ENCODE results near the gene BAZ1A.

BAZ1A gene

DNA sequence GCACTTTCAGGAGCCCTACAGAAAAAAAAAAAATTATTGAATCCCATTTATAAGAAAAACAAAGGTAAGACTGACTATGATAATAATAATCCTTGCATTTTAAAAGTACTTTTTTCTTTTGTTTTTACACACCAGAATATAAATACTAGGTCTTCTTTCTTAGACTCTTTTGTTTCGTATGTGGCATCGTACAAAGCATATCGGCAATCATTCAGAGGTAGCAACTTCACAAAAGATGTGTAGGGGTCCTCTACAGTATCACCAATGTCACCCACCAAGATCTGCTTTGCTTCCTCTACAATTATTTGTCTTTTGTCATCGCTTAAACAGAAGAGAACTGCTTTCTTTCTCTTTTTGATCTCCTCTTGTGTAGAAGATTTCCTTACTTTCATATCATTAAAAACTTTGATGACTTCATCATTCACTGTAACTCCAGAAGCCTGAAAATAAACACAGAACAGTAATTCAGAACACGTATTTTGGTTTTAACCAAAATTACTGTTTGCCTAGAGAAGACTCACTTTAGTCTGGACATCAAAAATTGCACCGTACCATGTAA, 162.0 kb downstream of the BAZ1A start:
- Histone ChIP-seq H4K20me1 (peaks cover 0 to 12% (median 0%) of the 10 kb centered on the region in 11 experiments; a peak in 4 of 22 replicates), H3K9ac (peak overlapping the region; percentile 84 to 92 (median 89)), H3K36me3 (peaks cover 0 to 25% (median 13%) of the 10 kb centered on the region in 11 experiments; a peak in 16 of 22 replicates), H3K9me3 (replicated peaks in 1 of 11) (no peaks in the 10 kb centered on the region), H3K4me2 (peak overlapping the region; percentile 75 to 92 (median 84)), H3K4me1 (peaks cover 17 to 50% (median 36%) of the 10 kb centered on the region in 10 experiments), H3K4me3 (peak overlapping the region; percentile 70 to 87 (median 78)), H3K27me3 (no peaks in the 10 kb centered on the region), H3K27ac (peak overlapping the region; percentile 75 to 90 (median 81); a peak in 19 of 22 replicates)
- no peak for TF ChIP-seq Cebpa-rat (IDR thresholded peaks at IDR 0.05)

DNA sequence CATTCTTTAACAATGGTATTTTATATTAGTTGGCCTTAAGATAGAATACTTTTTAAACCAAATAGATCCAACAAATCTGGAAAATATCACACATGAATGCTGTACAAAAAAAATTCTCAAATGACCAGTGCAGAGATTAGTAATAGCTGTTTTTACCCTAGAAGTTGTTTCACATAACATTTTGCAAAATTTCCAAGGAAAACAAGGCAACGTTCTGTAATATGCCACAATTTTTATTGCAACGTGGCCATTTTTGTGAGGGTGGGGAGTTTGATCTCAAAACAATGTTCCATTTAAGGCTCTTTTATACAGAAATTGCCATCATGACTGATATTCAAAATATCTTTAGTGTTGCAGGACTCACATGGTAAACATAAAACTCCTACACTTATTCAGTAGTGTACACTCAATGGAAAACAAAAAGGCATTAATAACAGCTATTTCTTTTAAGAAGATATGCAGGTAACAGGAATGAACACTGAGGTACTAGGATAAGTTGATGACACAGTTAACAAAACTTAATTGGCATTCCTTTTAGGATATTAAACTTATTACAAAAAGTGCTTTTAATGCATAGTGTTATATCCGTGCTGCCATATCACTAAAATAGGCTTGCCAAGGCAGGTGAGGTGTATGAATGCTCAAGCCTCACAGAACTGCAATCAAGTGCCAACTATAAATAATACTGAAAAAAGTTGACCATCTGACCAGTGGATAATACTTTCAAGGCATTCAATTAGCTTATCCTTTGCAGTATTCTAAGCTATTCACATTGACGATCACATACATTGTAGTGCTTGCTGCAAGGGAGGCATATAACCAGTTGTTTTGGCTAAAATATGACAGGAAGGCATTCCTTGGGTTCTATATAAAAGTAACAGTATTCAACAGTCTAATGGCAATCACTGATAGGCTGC, 163.1 kb downstream of the BAZ1A start:
- no peak overlapping the region; a peak in 1 of 22 replicates for H3K9ac ChIP-seq
- peaks cover 17 to 50% (median 36%) of the 10 kb centered on the region in 10 experiments for H3K4me1 ChIP-seq
- no peak for TF ChIP-seq Cebpa-rat (IDR thresholded peaks at IDR 0.05)
- H3K27me3 ChIP-seq, result no peaks in the 10 kb centered on the region
- peaks cover 0 to 25% (median 13%) of the 10 kb centered on the region in 11 experiments; a peak in 16 of 22 replicates for H3K36me3 ChIP-seq
- no peak overlapping the region for H3K27ac ChIP-seq
- H4K20me1 ChIP-seq, result peaks cover 0 to 12% (median 0%) of the 10 kb centered on the region in 11 experiments; a peak in 4 of 22 replicates
- H3K4me2 ChIP-seq, result peak overlapping the region; percentile 13 to 91 (median 83); a peak in 19 of 22 replicates
- no peak overlapping the region for H3K4me3 ChIP-seq
- no peaks in the 10 kb centered on the region for H3K9me3 ChIP-seq (replicated peaks in 1 of 11)

DNA sequence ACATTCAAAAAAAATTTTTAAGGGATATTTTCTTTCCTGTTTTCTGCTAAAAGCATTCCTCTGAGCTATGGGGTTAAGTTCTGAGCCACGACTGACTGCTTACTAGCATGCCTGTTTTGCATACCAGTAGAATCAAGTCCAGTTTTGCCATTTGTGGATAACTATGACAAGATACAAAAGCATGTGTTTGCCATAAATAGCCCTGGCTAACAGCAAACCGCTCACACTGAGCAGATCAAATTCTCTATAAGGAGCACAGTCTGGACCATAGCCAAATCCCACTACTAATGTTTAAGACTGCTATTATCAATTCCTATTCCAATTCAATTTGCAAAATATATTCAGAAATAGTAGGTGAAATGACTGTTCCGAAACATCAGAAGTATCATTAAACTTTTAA, 164.0 kb downstream of the BAZ1A start:
- no peak overlapping the region for H3K4me3 ChIP-seq
- no peak for TF ChIP-seq Cebpa-rat (IDR thresholded peaks at IDR 0.05)
- peaks cover 0 to 12% (median 0%) of the 10 kb centered on the region in 11 experiments; a peak in 4 of 22 replicates for H4K20me1 ChIP-seq
- no peaks in the 10 kb centered on the region for H3K9me3 ChIP-seq (replicated peaks in 1 of 11)
- H3K4me1 ChIP-seq, result peaks cover 17 to 50% (median 36%) of the 10 kb centered on the region in 10 experiments
- H3K4me2 ChIP-seq, result peak overlapping the region; percentile 10 to 77 (median 53); a peak in 18 of 22 replicates
- H3K9ac ChIP-seq, result peak overlapping the region in 3 of 11 experiments; percentile 18 to 60 (median 24); a peak in 1 of 22 replicates
- peaks cover 0 to 25% (median 13%) of the 10 kb centered on the region in 11 experiments; a peak in 16 of 22 replicates for H3K36me3 ChIP-seq
- no peaks in the 10 kb centered on the region for H3K27me3 ChIP-seq
- no peak overlapping the region for H3K27ac ChIP-seq

DNA sequence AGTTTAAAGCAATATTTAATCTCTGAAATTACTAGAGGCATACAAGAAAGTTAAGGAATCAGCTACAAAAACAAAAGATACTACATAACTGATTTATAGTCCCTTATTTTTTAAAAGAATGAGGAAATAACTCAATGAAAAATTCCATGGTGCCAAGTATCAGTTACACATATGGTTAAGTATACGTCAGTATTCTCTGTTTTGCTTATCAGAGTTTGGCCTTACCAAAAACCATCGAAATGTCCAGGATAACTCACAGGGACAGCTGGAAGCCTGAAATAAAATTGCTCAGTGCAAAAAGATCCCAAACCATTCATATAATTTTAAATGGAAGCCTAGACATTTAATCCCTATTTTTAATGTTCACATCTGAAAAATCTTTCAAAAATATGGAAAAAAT, 164.4 kb downstream of the BAZ1A start:
- Histone ChIP-seq H3K4me1 (peaks cover 17 to 50% (median 36%) of the 10 kb centered on the region in 10 experiments), H3K27me3 (no peaks in the 10 kb centered on the region), H3K9ac (peak overlapping the region in 3 of 11 experiments; percentile 18 to 60 (median 24); a peak in 1 of 22 replicates), H3K9me3 (replicated peaks in 1 of 11) (no peaks in the 10 kb centered on the region), H3K36me3 (peaks cover 0 to 25% (median 13%) of the 10 kb centered on the region in 11 experiments; a peak in 16 of 22 replicates), H3K4me3 (no peak overlapping the region), H3K27ac (no peak overlapping the region), H3K4me2 (peak overlapping the region; percentile 10 to 77 (median 53); a peak in 15 of 22 replicates), H4K20me1 (peaks cover 0 to 12% (median 0%) of the 10 kb centered on the region in 11 experiments; a peak in 4 of 22 replicates)
- no peak for TF ChIP-seq Cebpa-rat (IDR thresholded peaks at IDR 0.05)

DNA sequence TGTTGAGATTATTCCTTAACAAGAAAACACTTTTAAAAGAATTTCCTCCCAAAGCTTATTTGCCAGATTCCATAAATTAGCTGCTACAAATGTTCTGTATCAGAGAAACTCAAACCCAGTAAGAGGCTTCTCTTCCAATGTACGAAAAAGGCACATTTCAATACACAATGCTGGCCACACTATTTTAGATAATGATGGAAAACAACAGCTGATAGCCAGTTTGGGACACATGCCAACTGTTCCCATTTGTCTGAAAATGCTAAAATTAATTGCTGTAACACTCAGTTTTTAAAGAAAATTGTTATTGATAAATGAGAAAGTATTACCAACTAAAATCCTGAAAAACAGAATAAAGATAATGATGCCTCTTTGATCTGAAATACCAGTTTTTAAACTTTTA, 165.2 kb downstream of the BAZ1A start:
- peaks cover 17 to 50% (median 32%) of the 10 kb centered on the region in 10 experiments for H3K4me1 ChIP-seq
- TF ChIP-seq Cebpa-rat (IDR thresholded peaks at IDR 0.05), result no peak
- no peak overlapping the region for H3K4me3 ChIP-seq
- H3K9me3 ChIP-seq (replicated peaks in 1 of 11), result no peaks in the 10 kb centered on the region
- peaks cover 0 to 12% (median 0%) of the 10 kb centered on the region in 11 experiments; a peak in 4 of 22 replicates for H4K20me1 ChIP-seq
- no peaks in the 10 kb centered on the region for H3K27me3 ChIP-seq
- H3K9ac ChIP-seq, result no peak overlapping the region
- peak overlapping the region in 1 of 11 experiments; percentile 28; a peak in 2 of 22 replicates for H3K4me2 ChIP-seq
- H3K27ac ChIP-seq, result no peak overlapping the region
- H3K36me3 ChIP-seq, result peaks cover 0 to 25% (median 13%) of the 10 kb centered on the region in 11 experiments; a peak in 16 of 22 replicates

DNA sequence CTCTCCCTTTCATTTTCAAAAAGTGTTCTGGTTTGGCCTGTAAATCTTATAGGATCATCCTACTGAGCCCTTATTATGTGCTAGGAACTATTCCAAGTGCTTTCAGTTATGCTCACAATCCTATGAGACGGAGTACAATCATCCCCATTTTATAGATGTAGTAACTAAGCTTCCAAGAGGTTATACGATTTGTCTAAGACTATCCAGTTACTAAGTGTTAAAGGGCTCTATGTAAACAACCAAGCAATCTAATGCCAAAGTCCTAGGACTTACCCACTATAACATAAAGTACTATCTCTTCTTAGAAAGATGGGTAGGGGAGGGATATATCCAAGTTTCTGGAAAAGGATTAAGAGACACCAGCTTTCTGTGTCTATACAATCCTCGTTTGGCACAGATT, 167.4 kb downstream of the BAZ1A start:
- peaks cover 0 to 24% (median 10%) of the 10 kb centered on the region in 11 experiments; a peak in 16 of 22 replicates for H3K36me3 ChIP-seq
- H3K27ac ChIP-seq, result no peak overlapping the region
- no peaks in the 10 kb centered on the region for H3K9me3 ChIP-seq (replicated peaks in 1 of 11)
- no peak for TF ChIP-seq Cebpa-rat (IDR thresholded peaks at IDR 0.05)
- H4K20me1 ChIP-seq, result peaks cover 0 to 12% (median 0%) of the 10 kb centered on the region in 11 experiments; a peak in 4 of 22 replicates
- H3K9ac ChIP-seq, result no peak overlapping the region
- no peak overlapping the region for H3K4me3 ChIP-seq
- no peaks in the 10 kb centered on the region for H3K27me3 ChIP-seq
- no peak overlapping the region for H3K4me2 ChIP-seq
- peaks cover 9 to 39% (median 22%) of the 10 kb centered on the region in 10 experiments for H3K4me1 ChIP-seq

All from BLaER1 treated with 17β-estradiol and CSF1 and Interleukin-3, amounts not matched to agents 10 nM and 100 nM (cell line).